Middle frontal gyrus (tissue), 1 donor: ENCODE data around the gene PPFIA4.

Experiments
- DNase-seq: peaks from one replicate; pipeline ENCODE4 v3.0.0-alpha.2; 2015; ENCODE audit warnings: low spot score; ENCODE audit errors: extremely low spot score

PPFIA4 gene

DNA sequence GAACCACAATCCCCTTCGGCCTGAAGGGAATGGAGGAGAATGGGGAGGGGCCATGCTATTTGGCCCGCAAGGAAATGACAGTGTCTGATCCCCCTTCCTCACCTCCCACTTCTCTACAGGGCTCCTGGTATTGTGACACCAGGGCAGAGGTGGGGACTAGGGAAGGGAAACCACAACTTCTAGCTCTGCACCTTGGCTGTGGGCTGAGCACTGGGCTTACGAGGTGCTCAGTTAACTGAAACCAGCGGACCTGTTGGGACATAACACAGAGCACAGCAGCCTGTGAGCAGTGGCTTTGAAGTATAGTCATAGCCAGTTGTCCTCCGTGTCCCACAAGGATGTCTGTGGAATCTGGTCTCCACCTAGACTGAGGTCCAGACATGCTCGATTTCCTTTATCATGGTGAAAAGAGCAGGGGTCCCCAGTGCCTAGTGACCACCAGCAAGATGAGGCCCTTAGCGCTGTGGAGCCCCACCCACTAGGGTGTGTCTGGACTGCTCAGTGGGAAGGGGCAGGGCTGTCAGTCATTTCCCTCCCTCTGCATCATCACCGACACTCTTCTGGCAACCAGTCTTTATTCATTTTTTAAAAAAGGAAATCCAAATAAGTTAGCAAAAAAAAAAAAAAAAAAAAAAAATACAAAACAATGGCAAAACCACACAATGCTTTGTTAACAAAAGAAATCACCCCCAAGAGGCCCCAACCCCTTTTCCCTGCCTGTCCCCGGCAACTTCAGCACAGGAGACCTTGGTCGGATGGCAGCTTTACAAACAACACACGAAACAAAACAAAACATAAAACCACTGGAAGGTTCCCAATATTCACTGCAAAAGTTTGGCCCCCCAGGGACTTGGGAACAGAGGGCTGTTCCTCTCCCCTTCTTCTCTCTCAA lies 56.5 kb downstream of the PPFIA4 start:
- no peak for DNase-seq

DNA sequence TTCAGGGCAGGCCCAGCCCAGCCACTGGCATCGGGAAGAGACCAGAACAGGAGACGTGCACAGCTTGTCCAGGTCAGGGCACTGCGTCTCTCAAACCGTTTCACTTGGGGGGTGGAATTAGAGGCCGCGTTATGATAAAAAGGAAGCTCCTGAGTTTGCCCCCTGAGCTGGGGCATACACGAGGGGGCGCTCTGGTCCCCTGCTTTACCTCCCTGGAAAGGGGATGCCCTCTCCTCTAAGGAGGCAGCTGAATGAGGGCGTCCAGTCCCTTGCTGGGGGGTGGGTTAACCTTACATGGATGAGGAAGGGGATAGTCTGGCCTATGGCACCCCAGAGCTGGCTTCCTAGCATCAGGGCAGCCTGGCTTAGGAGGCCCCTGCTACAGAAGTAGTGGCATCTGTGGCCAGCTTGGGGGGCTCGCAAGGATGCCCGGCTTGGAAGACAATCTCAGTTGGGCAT lies 57.2 kb downstream of the PPFIA4 start:
- DNase-seq = no peak

DNA sequence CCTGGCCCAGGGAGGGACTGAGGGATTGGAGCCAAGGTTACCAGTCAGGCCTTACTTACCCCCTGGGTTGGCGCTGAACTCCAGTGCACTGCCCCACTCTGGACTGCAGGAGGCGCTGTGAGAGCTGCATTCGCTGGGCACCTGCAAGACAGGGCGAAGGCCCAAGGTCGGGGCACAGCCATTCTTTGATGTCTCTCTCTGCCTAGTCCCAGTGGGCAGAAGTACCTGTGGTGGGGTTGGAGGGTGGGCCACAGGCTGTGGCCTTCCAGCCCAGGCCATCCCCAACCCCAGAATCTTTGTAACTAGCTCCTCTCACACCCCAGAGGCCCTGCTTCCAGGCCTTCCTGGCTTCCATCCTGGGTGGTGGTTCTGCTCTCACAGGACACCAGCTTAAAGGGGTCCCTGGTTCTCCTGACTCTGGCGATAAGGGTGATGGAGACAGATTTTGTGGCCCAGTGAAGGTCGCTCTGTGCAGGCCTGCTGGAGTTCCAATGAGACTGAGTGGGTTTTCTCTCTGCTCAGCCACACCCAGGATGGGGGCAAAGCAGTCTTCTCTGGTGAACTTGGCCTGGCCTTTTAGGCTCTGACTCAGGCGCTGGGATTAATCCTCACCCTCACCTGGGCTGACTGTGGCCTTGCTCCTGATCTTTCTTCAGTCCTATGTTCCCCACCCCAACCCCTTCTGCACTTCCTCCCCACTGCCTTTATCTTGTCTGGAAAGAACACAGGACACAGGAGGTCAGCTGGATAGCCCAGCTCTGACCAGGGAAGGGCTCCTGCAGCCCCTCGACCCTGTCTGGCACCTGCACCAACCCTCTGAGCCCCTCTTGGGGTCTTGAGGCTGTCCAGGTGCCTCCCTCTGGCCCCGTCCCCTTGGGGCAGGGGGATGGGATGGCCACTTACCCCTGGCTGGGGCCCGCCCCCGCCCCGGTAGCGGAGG lies 58.6 kb downstream of the PPFIA4 start:
- DNase-seq = no peak

DNA sequence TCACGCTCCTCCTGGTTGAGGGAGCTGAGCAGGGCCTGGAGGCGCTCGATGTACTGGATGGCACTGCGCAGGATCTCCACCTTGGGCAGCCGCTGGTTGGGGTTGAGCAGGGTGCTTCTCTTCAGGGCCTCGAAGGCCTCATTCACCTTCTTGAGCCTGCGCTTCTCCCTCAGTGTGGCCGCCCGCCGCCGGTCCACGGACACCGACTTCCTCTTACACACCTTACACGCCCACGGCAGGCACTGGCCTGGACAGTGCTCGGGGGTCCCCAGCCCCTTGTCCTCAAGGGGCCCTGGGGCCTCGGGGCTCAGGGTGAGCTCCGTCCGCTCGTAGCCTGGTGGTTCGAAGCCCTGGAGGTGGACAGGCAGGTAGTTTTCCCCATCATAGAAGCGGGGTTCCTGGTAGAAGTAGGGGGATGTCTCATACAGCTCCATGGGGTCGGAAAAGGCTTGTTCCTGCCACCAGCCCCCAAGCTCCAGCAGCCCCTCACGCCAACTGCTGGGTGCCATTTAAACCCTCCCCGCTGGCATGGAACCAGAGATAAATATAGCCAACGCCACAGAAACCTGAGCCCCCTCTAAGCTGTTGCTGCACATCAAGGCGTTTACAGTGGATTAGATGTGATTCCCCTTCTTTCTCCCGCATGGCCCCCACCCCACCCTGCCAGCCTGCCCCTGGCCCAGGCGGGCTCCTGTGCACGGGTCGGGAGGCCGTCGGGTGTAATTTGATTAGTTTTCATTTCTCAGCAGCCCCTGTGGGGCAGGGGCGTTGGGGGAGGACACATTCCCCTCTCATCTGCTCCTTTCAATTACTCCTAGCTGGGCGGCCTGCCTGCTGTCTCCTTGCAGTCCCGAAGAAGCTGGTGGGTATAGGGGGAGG lies 59.5 kb downstream of the PPFIA4 start, which contains the start of gene MYOG:
TSS of gene MYOG (minus strand) at position 485 of the 879 bp plus-strand sequence. CDS start at position 434, 51 bp downstream.
- DNase-seq = no peak

DNA sequence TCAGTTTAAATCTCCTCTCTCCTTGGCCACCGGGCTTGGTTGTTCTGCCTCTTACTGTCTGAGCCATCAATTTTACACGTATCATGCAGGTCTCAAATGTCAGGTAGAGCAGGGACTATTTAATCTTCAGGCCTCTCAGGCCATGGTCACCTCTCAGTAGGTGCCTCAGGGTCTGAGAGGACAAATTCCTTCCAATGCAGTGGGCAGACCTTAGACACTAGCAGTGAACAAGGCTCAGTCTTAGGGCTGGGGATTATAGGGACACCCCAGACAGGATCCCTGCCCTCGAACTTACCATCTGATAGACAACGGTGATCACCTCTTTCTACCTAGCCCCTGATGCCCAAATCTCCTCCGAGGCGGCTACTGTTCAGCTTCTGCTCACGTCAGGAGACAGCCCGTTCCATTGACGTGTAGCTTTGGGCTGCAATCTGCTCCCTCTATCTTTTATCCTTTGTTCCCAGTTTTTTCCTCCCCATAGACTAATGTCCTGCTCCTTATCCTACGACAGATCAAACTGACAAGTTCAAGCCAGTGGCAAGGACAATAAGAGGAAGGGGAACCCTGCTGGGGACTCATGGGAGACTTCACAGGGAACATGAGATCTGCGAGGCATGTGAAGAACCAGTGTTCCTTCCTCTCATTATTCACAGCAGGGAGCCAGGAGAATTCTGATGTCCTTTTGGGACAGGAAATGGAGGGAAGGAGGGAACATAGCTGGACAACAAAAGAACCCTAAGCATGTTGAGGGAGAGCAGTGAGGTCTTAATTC lies 60.9 kb downstream of the PPFIA4 start:
- DNase-seq = no peak

DNA sequence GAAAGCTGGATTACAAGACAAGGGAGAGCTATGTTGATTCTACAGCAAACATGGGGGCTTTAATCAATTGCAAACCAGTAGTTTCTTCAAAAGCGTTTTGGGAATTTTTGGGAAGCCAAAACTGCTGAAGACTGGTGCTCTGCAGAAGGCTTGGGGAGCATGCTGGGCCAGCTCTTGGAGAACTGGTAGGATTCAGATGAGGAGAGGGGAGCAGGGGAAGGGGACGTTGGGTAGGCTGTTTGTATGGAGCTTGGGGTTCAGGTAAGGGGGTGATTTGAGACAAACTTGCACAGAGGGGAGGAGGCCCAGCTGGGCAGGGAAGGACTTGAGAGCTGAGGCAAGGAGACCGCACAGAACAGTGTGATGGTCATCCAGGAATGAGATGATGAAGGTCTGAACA lies 62.1 kb downstream of the PPFIA4 start:
- no peak for DNase-seq

DNA sequence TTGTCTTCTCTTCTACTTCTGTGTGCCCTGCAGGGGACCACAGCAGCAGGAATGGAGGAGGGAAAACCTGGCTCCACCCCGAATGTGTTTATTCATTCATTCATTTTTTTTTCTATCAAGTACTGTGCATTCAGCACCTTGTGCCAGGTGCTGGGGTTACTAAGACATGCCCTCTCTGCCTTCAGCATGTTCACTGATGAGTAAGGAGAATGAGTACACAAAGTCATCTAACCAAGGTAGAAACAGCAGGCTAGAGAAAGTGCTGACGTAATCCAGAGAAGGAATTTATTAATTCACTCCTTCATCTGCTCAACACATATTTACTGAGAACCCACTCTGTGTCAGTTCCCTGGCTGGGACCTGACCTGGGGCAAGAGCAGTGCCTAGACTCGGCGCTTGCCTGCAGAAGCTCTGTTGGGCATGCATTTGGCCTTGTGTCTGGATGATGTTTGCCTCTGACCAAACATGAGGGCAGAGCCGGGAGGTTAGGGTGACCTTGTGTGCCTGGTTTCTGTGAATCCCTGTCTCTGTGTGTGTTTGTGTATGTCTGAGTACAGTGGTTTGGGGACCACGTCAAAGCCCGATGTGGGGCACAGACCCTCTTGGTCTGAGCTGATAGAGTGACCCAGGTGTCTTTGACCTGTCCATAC lies 62.8 kb downstream of the PPFIA4 start:
- DNase-seq = no peak

DNA sequence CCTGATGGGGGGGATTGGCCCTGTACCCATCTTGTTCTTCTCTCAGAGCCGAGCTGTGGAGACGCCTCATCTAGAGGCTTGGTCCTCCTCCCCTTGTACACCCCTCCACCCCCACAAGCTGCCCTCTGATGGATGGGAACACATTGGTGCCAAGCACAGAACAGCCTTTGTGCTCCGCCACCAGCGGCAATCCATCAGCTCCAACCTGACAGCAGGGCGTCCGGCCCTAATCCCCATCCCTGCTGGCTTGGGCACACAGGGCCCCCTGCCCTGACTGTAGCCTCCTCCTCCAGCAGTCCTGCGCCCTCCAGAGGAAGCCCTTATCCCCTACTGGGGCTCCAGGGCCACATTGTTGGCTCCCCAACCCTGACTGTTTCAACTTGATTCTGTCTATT lies 63.4 kb downstream of the PPFIA4 start:
- no peak for DNase-seq

DNA sequence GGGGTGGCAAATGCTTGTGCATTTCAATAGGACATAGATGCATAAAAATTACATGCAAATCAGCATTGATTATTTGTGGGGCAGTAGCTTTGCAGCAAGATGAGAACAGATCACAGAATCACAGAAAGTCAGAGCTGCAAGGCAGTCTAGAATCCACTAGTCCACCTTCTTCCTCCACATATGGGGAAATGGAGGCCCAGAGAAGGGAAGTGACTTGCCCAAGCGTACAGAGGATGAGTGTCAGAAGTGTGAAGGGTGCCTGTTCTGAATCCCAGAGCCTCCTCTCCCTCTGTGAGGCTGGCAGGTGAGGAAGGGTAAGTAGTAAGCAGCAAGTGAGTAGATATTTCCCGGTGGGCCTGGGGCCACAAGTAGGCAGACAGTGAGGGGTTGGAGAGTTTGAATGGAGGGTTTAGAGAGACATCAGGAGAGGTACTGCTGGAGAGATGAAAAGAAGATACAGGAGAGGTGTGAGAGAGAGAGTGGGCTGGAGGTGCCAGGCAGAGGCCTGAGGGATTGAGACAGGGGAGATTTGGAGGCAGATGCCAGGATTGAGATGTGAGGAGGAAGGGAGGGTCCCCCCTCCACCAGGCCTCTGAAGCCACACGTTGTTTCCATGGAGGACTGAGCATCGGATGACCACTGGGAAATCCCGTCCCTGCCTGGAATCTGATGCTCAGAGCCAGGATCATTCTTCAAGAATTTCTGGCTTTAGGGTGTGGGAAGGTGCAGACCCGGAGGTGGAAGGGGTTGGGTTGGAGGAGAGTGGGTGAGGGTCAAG lies 64.3 kb downstream of the PPFIA4 start:
- no peak for DNase-seq

DNA sequence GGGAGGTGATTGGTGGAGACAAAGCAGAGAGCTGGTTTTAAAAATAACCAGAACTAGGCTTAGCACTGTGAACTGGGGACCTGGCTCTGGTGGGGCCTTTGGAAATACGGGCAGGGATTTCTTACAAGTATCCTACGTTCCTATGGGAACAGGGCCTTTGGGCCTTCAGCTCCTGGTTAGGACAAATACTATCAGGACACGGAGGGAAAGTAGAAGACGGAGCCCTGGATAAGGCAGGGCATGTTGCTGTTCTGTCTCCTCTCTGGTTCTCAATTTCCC lies 64.8 kb downstream of the PPFIA4 start:
- DNase-seq = no peak

DNA sequence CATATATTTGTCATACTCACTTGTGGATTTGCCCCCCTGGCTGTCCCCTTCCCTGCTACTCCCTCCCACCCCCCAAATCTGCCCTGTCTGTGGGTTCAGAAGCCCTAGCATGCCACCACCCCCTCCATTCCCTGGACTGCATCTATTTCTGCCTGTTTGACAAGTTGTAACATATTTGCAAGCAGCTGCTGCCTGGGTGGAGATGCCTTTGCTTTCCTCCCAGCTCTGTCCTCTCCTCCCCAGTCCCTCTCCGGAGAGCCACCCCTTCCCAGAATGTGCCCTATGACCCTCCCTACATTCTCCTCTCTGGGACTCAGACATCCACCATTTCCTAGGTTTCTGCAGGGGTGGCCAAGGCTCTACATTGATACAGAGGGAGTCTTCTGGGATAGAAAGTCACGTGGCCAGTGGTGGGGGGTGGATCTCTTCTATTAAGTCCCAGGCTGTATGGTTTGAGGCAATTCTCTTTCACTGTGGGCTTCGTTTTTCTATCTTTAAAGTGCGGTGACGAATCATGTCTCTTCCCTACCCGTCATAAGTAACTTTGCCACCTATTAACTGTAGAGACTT lies 65.6 kb downstream of the PPFIA4 start:
- DNase-seq = no peak

DNA sequence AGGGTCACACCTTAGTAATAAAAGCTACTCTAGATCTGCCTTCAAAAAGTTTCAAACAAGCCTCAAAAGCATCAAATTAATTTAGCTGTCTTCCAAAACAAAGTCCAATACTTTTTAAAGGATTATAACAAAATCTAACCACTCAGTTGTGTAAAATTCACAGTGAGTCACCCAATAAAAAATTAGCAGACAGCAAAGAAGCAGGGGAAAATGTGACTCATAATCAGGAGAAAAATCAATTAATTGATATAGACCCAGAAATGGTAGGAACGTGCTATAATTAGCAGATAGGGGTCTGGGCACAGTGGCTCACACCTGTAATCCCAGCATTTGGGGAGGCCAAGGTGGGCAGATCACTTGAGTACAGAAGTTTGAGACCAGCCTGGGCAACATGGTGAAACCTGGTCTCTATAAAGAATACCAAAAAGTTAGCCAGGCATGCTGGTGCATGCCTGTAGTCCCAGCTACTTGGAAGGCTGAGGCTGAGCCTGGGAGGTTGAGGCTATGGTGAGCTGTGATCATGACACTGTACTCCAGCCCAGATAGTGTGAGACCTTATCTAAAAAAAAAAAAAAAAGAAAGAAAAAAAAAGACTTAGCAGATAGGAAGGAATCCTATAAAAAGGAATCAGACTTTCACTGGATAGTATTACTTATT lies 67.6 kb downstream of the PPFIA4 start:
- no peak for DNase-seq

DNA sequence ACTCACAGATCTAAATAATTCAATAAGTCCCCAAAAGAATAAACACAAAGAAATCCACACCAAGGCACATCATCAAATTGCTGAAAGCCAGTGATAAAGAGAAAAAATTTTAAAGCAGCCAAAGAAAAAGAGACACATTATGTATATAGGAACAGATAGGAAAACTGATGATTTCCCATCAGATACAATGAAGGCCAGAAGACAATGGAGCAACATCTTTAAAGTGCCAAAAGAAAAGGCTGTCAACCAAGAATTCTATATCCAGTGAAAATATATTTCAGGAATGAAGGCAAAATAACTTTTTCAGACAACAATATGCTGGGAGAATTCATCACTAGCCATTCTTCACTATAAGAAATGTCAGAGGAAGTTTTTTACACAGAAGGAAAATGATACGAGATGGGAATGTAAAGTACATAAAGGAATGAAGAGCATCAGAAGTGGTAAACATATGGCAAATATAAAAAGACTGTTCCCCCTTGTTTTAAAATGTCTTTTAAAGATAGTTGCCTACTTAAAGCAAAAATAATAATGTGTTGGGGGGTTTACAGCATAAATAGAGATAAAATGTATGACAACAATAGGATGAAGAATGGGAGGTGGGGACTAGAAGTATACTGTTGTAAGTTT lies 68.9 kb downstream of the PPFIA4 start:
- no peak for DNase-seq

DNA sequence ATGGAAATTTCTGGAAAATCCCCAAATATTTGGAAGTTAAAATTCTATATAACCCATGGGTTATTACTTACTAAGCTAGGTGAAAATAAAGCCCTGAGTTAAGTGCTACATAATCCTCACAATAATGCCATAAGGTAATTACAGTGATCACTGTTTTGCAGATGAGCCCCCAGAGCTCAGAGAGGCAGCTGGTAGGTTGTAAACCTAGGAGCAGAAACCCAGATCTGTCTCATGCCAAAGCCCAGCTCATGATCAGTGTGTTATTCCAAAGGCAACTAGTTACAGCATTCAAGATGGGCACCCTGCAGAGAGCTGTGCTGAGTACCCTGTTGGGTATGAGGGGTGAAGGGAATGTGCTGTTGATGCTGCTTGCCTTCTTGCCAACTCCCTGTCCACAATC lies 70.3 kb downstream of the PPFIA4 start:
- no peak for DNase-seq

DNA sequence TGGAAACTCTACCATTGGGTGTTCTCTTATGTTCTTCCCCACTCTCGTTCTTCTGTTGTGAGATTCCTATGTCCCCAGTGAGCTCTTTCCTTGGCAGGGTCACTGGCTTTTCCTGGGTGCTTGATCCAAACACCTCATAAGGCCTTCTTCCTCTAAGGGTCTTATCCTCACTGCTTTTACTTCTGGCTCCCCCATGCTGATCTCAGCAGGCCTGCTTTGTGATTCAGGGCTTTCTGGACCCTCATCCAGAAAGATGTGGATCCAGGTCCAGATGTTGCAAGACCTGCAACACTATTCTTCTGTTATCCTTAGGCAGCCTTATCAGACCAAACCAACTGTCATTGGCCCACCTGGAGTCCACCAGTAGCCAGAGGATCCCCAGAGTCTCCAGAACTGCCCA lies 70.7 kb downstream of the PPFIA4 start:
- no peak for DNase-seq

DNA sequence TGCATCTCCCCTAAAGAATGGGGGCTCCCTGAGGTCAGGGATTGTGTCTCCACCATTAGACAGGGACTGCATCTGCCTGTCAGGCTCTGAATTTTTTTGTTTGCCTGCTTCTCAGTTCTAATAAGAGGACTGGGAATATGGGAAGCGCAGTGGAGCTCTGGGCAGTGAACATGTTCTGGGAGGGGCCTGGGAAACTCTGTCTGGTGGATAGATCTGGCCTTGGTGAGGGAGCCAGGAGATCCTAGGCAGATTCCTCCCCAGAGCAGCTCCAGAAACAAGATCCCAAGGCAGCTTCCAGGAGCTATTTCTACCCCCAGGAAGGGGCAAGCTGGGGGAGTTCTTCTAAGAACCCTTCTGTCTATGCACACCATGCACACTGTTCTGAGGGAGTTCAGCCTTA lies 72.2 kb downstream of the PPFIA4 start:
- no peak for DNase-seq

DNA sequence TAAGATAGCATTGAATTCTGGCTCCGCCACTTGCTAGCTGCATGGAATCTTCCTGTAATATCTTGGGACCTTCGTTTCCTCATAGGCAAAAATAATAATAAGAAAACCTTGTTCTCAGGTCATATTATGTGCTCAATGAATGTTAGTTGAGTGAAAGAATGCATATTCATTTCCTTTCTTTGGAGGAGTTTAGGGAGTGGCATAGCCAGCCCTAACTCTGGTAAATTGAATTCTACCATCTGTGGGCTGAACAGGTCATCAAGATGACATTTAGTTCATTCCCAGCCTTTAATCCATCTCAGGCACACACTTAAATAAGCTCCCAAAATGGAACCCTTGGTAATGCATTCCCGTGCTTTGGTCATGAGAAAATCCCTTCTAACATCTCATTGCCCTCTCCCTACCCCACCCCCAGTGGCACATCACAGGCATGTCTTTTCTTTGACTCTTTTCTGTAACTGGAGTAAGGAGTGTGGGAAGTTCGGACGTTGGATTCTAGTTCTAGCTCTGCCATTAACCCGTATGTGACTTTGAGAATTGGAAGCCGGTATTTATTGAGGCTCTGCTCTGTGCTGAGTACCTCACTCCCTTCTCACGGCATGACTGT lies 72.7 kb downstream of the PPFIA4 start:
- DNase-seq = no peak
